Measurements from ENCODE around the gene SPRY1.

SPRY1 gene

DNA sequence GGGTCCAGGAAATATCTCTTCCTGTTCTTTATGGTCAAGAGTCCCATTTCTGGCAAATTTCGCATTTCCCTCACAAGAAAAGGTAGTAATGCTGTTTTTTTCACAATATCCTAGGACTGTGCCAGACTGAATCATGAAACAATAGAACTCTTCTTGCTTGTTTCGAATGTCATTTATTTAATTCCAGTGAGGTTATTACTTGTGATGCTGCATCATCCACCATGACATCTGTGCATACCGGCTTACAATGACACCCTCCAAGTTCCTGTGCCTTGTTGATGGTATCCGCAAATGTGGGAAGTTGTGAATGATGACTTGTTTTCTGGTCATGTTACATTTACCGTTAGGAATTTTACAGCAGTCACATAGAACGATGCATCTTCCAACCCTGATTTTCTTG, 42.9 kb upstream of the SPRY1 start:
- H3F3A ChIP-seq (ENCODE audit: low read depth), result peaks cover 5% of the 10 kb centered on the region; the same call in 1 of the 2 replicates
- H3K9me2 ChIP-seq (replicated peaks; ENCODE audit: low read depth, low read length), result no peaks in the 10 kb centered on the region
- no peaks in the 10 kb centered on the region for H4K20me1 ChIP-seq (ENCODE audit: insufficient read depth, low read length, poor library complexity, severe bottlenecking)
- no peak overlapping the region for H3K4me3 ChIP-seq (ENCODE audit: low read length, poor library complexity, severe bottlenecking)
- TF ChIP-seq EZH2phosphoT487 (IDR thresholded peaks at IDR 0.05; ENCODE audit: borderline replicate concordance), result no peak
- TF ChIP-seq, protein P1, sequence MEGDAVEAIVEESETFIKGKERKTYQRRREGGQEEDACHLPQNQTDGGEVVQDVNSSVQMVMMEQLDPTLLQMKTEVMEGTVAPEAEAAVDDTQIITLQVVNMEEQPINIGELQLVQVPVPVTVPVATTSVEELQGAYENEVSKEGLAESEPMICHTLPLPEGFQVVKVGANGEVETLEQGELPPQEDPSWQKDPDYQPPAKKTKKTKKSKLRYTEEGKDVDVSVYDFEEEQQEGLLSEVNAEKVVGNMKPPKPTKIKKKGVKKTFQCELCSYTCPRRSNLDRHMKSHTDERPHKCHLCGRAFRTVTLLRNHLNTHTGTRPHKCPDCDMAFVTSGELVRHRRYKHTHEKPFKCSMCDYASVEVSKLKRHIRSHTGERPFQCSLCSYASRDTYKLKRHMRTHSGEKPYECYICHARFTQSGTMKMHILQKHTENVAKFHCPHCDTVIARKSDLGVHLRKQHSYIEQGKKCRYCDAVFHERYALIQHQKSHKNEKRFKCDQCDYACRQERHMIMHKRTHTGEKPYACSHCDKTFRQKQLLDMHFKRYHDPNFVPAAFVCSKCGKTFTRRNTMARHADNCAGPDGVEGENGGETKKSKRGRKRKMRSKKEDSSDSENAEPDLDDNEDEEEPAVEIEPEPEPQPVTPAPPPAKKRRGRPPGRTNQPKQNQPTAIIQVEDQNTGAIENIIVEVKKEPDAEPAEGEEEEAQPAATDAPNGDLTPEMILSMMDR (conservative IDR thresholded peaks at IDR 0.05; ENCODE audit: low read length), result no peak
- H3K4me1 ChIP-seq (ENCODE audit: insufficient read depth, low read length, poor library complexity, severe bottlenecking), result peaks cover 46% of the 10 kb centered on the region
- no peak overlapping the region for H3K9ac ChIP-seq (ENCODE audit: low read depth, low read length, poor library complexity, severe bottlenecking)
- H3K79me2 ChIP-seq (ENCODE audit: insufficient read depth, low read length), result no peaks in the 10 kb centered on the region
- H2AFZ ChIP-seq (ENCODE audit: low read length), result no peak overlapping the region
- no peaks in the 10 kb centered on the region for H3K9me3 ChIP-seq (ENCODE audit: insufficient read depth, low read depth, low read length)
- no peaks in the 10 kb centered on the region for H3K27me3 ChIP-seq (ENCODE audit: insufficient read depth, low read length, poor library complexity, severe bottlenecking)
- H3K36me3 ChIP-seq (ENCODE audit: insufficient read depth, low read length), result no peaks in the 10 kb centered on the region
- H3K4me2 ChIP-seq (ENCODE audit: low read depth, low read length, poor library complexity, severe bottlenecking), result no peak overlapping the region

DNA sequence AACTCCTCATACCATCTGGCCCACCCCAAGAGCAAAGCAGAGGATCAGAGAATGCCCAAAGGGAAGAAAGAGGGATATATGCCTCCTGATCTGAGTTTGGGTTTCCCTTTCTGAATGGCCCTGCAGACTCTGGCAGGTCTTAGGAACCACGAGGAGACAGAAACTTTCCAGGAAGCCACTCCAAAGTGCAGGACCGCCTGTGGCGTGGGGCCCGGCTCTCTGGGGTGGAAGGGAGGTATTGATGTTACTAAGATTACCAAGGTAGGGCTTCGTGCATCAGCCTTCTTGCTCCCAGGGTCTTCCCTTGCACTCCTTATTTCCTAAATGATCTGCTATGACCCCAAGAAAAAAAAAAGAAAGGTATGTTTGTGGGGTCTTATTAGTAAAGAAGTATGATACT, 41.9 kb upstream of the SPRY1 start:
- no peaks in the 10 kb centered on the region for H3K27me3 ChIP-seq (ENCODE audit: insufficient read depth, low read length, poor library complexity, severe bottlenecking)
- no peak overlapping the region for H2AFZ ChIP-seq (ENCODE audit: low read length)
- H3K4me3 ChIP-seq (ENCODE audit: low read length, poor library complexity, severe bottlenecking), result no peak overlapping the region
- no peaks in the 10 kb centered on the region for H3K79me2 ChIP-seq (ENCODE audit: insufficient read depth, low read length)
- TF ChIP-seq EZH2phosphoT487 (IDR thresholded peaks at IDR 0.05; ENCODE audit: borderline replicate concordance), result no peak
- TF ChIP-seq, protein P1 (conservative IDR thresholded peaks at IDR 0.05; ENCODE audit: low read length), result no peak
- no peaks in the 10 kb centered on the region for H3K9me3 ChIP-seq (ENCODE audit: insufficient read depth, low read depth, low read length)
- no peak overlapping the region for H3K9ac ChIP-seq (ENCODE audit: low read depth, low read length, poor library complexity, severe bottlenecking)
- H3K36me3 ChIP-seq (ENCODE audit: insufficient read depth, low read length), result no peaks in the 10 kb centered on the region
- H3K4me2 ChIP-seq (ENCODE audit: low read depth, low read length, poor library complexity, severe bottlenecking), result no peak overlapping the region
- H4K20me1 ChIP-seq (ENCODE audit: insufficient read depth, low read length, poor library complexity, severe bottlenecking), result no peaks in the 10 kb centered on the region
- H3K4me1 ChIP-seq (ENCODE audit: insufficient read depth, low read length, poor library complexity, severe bottlenecking), result peaks cover 44% of the 10 kb centered on the region
- no peaks in the 10 kb centered on the region for H3K9me2 ChIP-seq (replicated peaks; ENCODE audit: low read depth, low read length)
- H3F3A ChIP-seq (ENCODE audit: low read depth), result peaks cover 4% of the 10 kb centered on the region; the same call in 1 of the 2 replicates

DNA sequence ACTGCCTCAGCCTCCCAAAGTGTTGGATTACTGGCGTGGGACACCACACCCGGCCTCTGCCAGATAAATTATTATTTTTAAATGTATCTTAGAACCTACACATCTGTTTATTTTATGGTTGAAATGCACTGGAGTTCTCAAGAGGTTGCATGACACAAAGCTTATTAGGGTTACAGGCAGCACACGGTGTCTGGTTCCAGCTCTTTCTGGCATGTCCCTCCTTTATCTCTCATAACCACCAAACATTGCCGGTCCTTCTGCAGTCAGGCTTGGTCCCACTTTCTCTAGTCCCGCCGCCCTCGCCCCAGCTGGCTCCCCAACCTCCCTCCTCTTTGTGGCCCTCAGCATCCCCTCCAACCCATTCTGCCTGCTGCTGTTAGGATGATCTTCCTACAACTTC, 39.7 kb upstream of the SPRY1 start:
- Histone ChIP-seq H3K9ac (ENCODE audit: low read depth, low read length, poor library complexity, severe bottlenecking) (no peak overlapping the region), H3K36me3 (ENCODE audit: insufficient read depth, low read length) (no peaks in the 10 kb centered on the region), H3K4me3 (ENCODE audit: low read length, poor library complexity, severe bottlenecking) (no peak overlapping the region), H3K4me1 (ENCODE audit: insufficient read depth, low read length, poor library complexity, severe bottlenecking) (peaks cover 35% of the 10 kb centered on the region), H3K9me3 (ENCODE audit: insufficient read depth, low read depth, low read length) (peaks cover 2% of the 10 kb centered on the region; the same call in 1 of the 2 replicates), H2AFZ (ENCODE audit: low read length) (no peak overlapping the region), H4K20me1 (ENCODE audit: insufficient read depth, low read length, poor library complexity, severe bottlenecking) (no peaks in the 10 kb centered on the region), H3K27me3 (ENCODE audit: insufficient read depth, low read length, poor library complexity, severe bottlenecking) (no peaks in the 10 kb centered on the region), H3K4me2 (ENCODE audit: low read depth, low read length, poor library complexity, severe bottlenecking) (no peak overlapping the region), H3K79me2 (ENCODE audit: insufficient read depth, low read length) (no peaks in the 10 kb centered on the region), H3F3A (ENCODE audit: low read depth) (no peaks in the 10 kb centered on the region), H3K9me2 (replicated peaks; ENCODE audit: low read depth, low read length) (no peaks in the 10 kb centered on the region)
- TF ChIP-seq, protein P1 (conservative IDR thresholded peaks at IDR 0.05; ENCODE audit: low read length), result no peak
- no peak for TF ChIP-seq EZH2phosphoT487 (IDR thresholded peaks at IDR 0.05; ENCODE audit: borderline replicate concordance)

Data from Loucy (cell line).